Fibroblast of lung (primary cell): Measurements from ENCODE around the gene IL1RN.

ENCODE experiments used
- CTCF ChIP-seq, 2 donors: IDR thresholded peaks in 1 of 2; conservative IDR thresholded peaks in 1 of 2; 1 replicate in 1 of 2; 2 replicates in 1 of 2; pipeline ENCODE4 v1.5.1; 2011 to 2012; ENCODE audit warnings: low read length in 2 of 2, control low read depth in 1 of 2, inconsistent platforms in 1 of 2, low read depth in 1 of 2, mild to moderate bottlenecking in 1 of 2
- EZH2 ChIP-seq: IDR thresholded peaks from 2 replicates; pipeline ENCODE4 v1.5.1; 2012; ENCODE audit warnings: low read length, control low read depth, mild to moderate bottlenecking; ENCODE audit errors: missing control alignments

GRCh38 chr2:113148606-113149552 lies 21.5 kb downstream of the IL1RN start:
- TF ChIP-seq EZH2, result no peak
- no peak for TF ChIP-seq CTCF (conservative IDR thresholded peaks at IDR 0.05 in 1 of 2, IDR thresholded peaks at IDR 0.05 in 1 of 2; ENCODE audit: low read depth in 1 of 2, low read length in 2 of 2)
